Ureter (tissue), 1 donor: ENCODE measurements around the gene SMC5. TPM values are rescaled to one million over a fixed set of nuclear protein-coding genes. Genes with fewer than 3 reads are reported as not detected.
"Not testable (repeated sequence)": the region's sequence is repeated elsewhere in the genome, so short reads cannot be mapped to it uniquely, and the experiment has no call there.

Experiments used
- DNase-seq: peaks from one replicate; pipeline ENCODE4 v3.0.0-alpha.2; 2020; ENCODE audit warnings: low spot score
- total RNA-seq: library from RNA; stranded (reverse); gene quantifications from one replicate; pipeline ENCODE4 v1.2.4, GENCODE V29; 2023
- donor health status: DM: yes; HTN: yes; CAD: no.

The SMC5 gene
- 54.4 TPM for total RNA-seq

DNA sequence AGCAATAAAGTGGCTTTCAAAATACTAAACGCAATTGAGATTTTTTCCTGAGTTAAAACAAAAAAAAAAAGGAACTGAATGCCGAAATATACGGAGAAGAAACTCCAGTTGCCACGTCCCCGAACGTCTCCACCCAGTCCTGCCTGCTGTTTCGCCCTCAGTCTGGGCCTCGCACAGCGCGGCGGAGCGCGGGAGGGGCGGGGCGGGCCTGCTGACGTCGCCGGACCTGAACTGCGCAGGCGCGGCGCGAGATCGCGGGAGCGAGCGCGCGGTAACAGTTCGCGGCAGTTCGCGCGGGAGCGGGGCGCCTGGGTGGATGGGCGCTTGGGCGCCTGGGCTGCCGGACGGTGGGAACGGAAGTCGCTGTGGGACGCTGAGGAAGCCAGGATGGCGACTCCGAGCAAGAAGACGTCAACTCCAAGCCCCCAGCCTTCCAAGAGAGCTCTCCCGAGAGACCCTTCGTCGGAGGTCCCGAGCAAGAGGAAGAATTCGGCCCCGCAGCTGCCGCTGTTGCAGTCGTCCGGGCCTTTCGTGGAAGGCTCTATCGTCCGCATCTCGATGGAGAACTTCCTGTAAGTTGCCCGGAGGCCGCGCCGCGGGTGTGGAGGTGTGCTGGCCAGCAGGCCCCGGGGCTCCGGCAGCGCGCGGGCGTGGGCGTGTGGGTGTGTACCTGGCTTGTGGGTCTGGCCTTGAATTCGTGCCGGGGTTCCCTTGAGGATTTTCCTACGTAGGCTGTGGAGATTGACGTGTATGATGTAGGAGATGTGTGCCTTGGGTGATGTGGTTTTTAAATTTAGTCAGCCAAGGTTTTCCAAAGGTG lies at the start of gene SMC5:
TSS of gene SMC5 (plus strand) at position 287 of the 820 bp plus-strand sequence. CDS start at position 388, 101 bp downstream.
- peak; percentile 92 for DNase-seq

DNA sequence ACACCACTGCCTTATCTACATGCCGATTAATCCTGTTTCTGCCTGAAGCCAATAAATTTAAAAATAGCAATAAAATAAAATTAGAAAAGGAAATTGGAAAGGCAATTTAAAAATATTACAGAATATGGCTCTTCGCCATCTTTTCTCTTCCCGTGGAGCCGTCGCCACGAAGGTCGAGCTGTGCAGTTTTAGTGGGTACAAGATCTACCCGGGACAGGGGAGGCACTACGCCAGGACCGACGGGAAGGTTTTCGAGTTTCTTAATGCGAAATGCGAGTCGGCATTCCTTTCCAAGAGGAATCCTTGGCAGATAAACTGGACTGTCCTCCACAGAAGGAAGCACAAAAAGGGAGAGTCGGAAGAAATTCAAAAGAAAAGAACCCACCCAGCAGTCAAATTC lies 41.7 kb upstream of the SMC5 start:
- DNase-seq, result peak; percentile 54

DNA sequence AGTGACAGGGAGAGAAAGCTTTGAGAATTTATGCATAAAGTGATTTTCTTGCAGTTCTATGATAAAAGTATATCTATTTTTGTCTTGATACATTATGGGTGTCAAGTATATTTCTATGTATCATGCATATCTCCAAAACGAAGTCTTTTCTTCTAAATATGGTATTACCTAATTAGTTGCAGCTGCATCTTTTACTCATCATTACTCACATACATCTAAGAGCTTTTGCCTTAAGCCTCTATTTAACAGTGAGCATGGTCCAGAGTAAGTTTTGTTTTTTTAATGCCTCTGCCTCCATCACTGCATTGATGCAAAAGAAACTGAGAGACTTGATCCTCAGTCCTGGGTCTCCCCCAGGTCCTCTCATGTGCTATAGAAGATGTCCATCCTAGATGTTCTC lies 40.0 kb upstream of the SMC5 start:
- DNase-seq, result no peak

DNA sequence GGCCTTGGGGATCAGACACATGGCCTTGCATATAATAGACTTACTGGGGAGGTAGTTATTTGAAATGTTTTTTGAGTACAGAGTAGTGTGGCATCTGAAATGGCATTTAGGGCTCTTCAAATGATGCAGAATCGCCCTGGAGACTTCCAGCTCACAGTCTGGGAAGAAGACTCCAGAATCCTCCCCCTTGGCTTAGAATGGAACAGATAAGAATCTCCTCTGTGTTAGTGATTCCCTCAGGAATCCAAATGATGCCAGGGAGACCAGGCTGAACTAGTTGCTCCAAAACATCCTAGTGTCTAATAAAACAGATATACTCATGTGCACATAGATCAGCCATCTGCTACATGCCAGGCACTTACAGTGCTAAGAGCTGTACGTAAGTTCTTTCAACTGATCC lies 38.6 kb upstream of the SMC5 start:
- no peak for DNase-seq

DNA sequence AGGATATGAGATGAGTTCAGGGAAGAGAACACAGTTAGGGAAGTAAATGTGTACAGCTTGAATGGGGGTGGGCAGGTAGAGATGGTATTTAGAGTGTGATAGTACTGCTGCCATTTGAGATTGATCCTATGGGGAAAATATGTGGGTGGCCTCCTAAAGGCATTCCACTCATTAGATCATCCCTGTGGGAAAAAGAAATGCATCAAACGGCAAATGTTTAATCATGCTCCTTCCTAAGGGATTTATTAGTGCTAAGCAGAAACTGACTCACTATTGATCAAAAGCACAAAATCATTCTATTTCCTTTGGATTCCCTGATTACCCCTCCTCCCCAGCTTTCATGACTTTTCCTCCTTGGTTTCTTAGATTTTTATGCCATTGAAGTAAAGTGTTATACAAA lies 36.4 kb upstream of the SMC5 start:
- DNase-seq, result no peak

DNA sequence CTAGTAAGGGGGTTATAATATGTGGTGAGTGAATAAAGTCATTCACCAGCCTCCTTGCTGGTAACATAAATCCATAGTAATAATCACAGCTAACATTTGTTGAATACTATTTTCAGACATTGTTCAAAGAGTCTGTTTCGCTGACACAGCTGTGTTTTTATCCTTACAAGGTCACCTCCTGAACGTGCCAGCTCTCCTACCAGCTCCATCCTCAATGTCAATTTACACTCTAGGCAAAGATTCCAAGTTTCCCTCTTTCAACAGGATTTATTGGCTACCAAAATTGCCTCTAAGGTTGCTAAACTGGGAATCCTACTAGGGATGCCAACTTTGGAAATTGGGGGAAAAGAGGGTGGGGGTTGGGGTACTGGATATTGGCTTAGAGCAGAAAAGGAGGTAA lies 30.7 kb upstream of the SMC5 start:
- DNase-seq, result no peak

DNA sequence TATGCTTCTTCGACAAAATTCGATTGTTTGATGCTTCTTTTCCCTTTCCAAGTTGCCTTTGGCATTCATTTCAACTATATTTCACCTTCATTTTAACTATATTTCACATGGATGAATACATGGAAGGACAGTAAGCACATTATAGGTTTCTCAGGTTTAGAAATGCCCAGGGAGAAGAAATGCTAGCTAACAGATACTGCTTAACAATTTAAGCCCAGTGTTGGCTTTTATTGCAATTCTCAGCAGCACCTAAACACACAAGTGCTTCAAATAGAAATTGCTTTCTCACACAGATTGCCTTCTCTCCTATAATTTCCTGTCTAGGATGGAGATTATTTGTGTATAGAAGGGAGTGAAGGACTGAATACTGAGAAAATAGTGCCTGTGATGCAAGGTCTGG lies 30.2 kb upstream of the SMC5 start:
- no peak for DNase-seq

DNA sequence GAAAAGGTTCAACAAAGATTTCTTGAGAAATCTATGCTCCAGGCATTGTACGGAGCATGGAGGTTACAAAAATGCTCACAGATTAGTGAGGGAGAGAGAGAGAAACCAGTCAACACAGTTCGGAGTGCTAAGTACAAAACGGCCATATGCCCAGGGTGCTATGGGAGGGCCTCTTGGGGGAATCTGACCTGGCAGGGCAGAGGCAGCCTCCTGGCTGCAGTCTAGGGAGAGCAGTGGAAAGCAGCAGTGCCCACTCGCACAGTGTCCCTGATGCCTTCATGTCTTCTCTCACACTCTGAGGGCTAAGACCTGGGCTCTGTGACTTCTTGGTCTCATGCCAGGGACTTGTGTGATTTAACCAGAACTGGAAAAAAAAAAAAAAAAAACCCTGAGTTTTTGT lies 29.8 kb upstream of the SMC5 start:
- no peak for DNase-seq

DNA sequence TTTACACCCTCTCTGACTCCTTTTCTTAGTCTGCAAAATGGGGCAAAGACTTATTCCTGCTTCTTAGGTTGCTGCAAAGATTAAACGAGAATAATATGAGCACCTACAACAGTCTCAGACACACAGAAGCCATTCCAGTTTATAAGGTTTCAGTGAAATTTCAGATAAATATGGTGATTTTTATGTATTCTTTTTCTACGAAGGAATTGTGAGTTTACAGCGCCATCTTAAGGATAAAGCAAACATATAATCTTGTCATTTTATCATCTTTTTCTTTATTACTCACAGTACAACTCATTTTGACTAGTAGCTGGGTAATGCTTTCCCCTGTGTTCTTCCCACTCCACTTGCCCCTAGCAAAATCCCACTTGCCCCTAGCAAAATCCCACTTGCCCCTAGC lies 29.2 kb upstream of the SMC5 start:
- no peak for DNase-seq

DNA sequence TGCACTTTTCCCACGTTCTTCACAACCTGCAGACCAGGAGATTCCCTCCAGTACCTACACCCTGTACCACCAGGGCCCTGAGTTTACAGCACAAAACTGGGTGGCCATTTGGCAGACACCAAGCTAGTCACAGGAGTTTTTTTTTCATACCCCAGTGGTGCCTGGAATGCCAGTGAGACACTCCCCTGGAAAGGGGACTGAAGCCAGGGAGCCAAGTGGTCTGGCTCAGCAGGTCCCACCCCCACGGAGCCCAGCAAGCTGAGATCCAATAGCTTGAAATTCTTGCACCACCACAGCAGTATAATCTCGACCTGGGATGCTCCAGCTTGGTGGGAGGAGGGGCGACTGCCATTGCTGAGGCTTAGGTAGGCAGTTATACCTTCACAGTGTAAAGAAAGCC lies 26.3 kb upstream of the SMC5 start:
- DNase-seq, result no peak

DNA sequence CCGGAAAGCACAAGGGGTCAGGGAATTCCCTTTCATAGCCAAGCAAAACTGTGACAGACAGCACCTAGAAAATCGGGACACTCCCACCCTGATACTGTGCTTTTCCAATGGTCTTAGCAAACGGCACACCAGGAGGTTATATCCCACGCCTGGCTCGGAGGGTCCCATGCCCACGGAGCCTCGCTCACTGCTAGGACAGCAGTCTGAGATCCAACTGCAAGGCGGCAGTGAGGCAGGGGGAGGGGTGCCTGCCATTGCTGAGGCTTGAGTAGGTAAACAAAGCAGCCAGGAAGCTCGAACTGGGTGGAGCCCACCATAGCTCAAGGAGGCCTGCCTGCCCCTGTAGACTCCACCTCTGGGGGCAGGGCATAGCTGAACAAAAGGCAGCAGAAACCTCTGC lies 24.6 kb upstream of the SMC5 start:
- DNase-seq, result not testable (repeated sequence)

DNA sequence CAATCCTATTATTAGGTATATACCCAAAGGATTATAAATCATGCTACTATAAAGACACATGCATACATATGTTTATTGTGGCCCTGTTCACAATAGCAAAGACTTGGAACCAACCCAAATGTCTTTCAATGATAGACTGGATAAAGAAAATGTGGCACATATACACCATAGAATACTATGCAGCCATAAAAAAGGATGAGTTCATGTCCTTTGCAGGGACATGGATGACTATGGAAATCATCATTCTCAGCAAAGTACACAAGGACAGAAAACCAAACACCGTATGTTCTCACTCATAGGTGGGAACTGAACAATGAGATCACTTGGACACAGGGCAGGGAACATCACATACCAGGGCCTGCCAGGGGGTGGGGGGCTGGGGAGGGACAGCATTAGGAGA lies 12.8 kb upstream of the SMC5 start:
- not testable (repeated sequence) for DNase-seq

DNA sequence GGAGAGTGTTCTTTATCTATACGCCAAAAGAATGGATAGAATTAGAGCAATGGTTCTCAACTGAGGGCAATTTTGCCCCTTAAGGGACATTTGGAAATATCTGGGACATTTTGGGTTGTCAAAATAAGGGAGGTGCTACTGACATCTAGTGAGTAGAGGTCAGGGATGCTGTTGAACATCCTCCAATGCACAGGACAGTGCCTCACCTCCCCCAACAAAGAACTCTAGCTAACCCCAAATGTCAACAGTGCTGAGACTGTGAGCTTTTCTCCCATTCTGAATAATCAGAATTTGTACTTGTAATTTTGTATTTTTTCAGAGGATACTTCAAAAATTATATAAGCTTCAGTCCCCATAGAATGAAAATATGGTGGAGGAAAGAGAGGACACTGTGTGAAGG lies 8.6 kb upstream of the SMC5 start:
- DNase-seq, result no peak

DNA sequence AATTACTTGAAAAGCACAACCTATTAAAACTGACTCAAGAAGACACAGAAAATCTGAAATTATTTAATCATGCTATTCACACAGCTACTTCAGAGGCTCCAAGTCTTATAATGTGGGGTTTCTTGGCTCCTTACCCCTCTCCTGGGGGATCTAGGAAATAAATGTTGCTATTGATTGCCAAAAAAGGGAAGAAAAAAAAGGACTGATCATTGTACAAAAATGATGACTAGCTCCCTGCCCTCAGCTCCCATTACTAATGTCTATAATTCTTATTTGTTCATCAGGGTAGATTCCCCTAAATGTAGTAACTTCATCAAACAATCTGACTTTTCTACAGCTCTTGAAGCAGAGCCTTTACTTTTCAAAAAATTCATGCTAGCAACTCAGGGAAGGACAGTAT lies 3.3 kb upstream of the SMC5 start:
- no peak for DNase-seq

DNA sequence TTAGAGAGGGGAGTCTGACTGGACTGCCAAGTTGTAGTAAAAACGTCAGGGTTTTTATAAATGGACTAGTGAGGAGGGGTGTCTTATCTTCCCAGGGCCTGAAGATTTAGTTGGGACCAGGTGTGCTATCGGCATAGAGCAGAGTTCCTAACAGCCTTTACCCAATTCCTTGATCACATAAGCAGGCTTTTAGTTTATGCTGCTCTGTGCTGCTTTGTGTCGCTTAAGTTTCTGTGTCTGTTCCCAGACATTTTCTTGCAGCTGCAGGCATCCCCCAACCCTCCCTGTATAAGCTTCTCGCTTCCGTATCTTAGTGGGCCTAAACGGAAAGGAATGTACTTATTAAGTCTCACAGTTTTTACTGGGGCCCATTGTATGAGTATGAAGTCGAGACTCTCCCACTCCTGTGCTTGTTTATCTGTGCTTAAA lies 2.6 kb upstream of the SMC5 start:
- no peak for DNase-seq

DNA sequence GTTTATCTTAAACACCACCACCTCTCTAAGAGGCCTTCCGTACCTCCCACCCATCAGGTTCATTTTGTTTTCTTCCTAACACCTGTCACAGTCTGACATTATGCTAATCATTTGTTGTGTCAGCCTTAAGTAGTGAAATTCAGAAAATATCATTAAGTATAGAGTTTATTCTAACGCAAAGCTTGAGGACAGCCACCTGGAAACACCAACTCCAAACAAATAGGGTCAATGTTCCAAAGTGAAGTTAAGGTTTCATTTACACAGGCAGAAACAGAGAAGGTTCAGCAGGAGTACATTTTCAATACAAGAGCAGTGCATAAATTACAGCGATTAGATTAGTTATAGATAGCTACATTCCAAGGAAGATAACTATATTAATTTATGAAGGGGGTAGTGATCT lies 1.3 kb upstream of the SMC5 start:
- no peak for DNase-seq

DNA sequence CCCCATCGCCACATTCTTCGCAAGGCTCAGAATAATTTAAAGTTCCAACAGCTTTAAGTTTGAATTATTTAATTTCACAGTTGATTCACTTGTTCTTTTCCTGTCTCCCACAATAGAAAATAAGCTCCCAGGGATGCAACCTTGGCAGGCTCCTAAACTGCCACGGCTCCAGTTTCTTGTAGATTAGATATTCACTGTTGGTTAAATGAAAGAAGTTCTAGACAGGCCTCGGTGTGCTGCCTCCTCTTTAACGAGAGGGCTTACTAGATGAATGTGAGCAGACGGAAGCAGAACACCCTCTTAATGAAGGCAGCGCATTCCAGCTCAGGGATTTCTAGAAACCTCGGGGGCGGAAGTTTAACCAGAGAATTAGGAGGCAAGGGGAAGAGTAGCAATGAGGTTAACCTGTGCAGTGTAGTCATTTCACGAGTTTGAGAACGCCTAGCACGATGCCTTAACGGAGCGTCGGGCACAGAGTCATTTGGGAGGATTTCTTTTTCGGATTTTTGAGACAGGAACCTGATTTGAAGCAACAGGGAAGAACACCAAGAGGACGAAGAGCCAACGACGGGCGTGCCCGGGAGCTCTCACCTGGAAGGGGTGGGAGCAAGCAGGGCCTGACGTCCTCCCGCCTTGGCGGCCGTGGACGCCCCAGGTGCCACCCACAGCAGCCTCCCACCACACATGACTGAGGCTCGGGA lies 637 bp upstream of the SMC5 start:
- peak; percentile 66 for DNase-seq

DNA sequence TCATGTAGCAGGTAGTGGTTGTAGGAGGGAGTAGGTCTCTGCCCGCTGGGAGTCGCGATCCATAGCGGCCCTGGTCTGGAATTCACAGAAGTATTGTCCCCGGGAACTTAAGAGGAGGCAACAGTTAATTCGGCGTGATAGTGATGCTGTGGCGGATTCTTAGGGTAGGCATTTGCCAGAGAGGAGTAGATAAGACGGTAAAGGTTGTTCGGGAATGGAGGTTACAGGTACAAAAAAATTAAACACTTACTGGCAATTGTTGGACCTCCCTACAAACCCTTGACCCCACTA lies 679 bp downstream of the SMC5 start:
- DNase-seq, result no peak

DNA sequence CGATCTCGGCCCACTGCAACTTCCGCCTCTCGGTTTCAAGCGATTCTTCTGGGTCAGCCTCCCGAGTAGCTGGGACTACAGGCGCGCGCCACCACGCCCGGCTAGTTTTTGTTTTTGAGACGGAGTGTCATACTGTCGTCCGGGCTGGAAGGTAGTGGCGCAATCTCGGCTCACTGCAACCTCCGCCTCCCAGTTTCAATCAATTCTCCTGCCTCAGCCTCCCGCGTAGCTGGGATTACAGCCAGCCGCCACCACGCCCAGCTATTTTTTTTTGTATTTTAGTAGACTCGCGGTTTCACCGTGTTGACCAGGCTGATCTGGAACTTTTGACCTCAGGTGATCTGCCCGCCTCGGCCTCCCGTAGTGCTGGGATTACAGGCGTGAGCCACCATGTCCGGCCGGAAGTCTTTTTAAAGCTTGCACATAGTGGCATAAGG lies 1.2 kb downstream of the SMC5 start:
- DNase-seq, result no peak

DNA sequence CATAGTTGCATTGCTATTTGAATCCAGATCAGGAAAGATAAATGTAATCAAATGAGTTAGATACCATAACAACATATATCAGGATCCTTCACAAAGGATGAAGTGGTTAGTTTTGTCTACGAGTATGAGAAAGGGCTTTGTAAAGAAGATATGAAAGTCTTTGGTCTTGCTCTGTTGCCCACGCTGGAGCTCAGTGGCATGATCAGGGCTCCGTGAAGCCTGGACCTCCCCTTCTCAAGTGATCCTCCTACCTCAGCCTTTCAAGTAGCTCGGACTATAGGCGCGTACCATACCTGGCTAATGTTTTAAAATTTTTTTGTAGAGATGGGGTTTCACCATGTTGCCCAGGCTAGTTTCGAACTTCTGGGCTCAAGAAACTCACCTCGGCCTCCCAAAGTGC lies 1.8 kb downstream of the SMC5 start:
- DNase-seq, result no peak

DNA sequence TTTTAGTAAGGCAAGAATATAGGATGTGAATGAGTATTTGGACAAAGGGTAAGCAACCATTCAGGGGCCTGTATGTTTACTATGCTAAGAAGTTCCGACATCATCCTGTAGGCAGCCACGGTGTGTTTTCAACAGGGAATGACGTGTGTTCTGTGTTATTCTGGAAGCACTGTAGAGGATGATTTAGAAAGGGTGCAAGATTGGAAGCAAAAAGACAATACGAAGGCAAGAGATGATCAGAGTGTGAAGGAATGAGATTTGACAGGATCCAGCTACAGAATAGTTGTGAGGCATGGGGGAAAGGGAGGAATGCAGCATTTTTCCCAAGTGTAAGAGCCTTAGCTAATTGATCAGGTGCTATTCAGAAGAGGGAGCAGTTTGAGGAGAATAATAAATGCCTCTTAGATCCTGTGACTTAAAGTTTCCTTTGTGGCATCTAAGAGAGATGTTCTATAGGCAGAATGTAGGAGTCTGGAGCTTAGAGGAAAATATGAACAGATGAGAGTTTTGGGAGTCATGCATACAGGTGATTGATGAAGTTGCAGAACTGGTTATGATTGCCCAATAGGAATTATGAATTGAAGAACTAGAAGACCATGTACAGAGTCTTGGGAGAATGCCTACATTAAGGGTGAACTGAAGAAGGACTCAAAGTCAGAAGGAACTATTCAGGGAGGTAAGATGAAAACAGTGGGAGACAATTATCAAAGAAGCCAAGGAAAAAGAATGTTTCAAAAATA lies 2.5 kb downstream of the SMC5 start:
- DNase-seq, result no peak

DNA sequence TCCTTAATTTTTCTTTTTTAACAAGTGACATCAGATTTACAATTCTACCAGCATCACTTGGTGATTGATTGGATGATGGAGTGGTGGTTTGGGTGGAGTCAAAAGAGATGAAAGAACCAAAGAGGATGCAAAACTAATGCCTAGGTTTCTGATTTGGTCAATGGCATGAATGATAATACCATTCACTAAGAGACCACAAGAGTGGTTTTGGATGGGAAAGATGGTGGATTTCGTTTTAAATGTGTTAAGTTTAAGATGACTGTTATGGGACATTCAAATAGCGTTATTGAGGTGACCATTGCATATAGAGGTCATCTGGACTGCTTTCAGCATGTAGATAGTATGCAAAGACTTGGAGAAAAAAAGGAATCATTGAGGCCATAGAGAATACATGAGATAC lies 3.6 kb downstream of the SMC5 start:
- DNase-seq, result no peak

DNA sequence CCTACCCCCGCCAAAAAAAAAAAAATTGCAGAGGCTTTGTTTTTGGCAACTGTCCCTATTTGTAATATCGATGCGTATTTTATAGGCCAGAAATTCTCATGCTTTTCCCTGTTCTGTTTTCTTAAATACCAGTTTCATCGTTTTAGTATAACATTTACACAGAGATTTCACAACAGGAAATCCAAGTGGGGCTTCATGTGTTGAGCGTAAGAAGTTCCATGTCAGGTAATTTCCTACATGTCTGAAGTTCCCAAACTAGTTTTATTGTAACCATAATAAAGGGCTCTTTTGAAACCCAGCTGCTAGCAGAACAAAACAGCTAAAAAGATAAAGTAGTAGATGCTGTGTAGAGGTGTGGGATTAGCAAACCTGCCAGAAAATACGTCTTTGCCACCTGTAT lies 4.2 kb downstream of the SMC5 start:
- no peak for DNase-seq
